GM19463 (cell line): ENCODE results near the gene HECTD1.
"Not testable (repeated sequence)": the region's sequence is repeated elsewhere in the genome, so short reads cannot be mapped to it uniquely, and the experiment has no call there.

Source experiments
- ATAC-seq: cut with Tn5 transposase; IDR thresholded peaks from one replicate; pipeline ENCODE4 v1.9.1; 2021; ENCODE audit warnings: mild to moderate bottlenecking, moderate library complexity; ENCODE audit not compliant: unreplicated experiment

The HECTD1 gene

DNA sequence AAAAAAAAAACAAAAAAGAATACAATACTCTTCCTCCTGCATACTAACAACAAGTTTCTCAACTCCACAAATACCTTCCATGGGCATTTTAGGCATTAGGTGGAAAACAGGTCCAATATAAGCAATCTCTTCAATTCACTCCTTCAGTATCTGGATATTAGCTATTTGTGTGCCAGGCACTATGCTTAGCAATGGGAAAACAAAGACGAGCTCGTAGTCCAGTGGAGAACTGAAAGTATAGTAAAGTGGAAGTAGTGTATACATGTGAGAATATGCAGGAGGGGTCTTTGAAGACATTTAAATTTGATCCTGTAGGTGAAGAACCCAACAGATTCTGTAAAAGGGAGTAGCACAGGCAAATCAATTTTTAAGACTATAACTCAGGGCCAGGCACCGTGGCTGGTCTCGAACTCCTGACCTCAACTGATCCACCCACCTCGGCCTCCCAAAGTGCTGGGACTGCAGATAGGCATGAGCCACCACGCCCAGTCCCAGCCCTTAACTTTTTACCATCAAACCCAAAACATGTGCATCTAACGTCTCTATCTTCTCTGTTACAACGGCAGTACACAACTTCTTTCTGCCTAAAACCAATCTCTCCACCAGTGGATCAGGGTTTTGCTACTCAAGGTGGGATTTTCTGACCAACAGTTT is 10.6 kb downstream of the HECTD1 start:
- ATAC-seq, result no peak

DNA sequence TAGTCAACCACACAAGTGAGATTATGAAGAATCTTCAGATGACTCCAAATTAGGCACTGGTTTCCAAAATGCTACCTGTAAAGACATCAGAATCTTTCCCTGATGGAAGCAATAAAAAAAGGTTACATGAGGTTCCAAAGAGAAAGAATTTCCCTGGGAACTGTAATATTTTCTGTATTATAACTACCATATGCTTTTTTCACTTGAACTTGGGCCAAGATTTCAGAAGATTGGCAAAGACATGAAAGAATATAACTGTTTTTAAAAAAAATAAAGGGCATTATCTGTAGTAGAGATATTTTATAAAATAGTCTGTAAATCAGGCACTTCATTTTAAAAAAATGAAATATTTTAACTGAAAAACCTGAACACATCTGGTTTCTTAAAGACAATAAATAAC is 12.9 kb downstream of the HECTD1 start:
- ATAC-seq, result no peak

DNA sequence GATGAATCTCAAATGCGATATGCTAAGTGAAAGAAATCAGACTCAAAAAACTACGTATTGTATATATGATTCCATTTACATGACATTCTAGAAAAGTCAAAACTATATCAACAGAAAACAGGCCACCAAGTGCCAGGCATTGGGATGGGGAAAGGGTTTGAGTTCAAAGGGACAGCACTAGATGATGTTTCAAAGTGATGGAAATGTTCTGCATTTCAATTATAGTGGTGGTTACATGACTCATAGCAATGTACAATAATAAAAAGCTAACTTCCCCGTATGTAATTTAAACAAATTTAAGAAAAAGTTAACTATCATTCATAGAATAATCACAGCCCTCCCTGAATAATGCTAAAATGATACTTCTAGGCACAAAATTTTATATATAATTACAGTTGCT is 13.5 kb downstream of the HECTD1 start:
- no peak for ATAC-seq

DNA sequence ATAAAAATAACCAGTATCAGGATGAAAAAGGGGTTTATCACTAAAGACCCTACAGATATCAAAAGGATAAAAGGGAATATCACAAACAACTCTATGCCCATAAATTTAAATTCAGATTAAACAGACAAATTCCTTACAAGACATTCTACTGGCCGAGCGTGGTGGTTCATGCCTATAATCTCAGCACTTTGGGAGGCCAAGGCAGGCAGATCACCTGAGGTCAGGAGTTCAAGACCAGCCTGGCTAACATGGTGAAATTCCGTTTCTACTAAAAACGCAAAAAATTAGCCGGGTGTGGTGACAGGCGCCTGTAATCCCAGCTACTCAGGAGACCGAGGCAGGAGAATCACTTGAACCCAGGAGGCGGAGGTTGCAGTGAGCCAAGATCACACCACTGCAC is 15.0 kb downstream of the HECTD1 start:
- ATAC-seq, result not testable (repeated sequence)

DNA sequence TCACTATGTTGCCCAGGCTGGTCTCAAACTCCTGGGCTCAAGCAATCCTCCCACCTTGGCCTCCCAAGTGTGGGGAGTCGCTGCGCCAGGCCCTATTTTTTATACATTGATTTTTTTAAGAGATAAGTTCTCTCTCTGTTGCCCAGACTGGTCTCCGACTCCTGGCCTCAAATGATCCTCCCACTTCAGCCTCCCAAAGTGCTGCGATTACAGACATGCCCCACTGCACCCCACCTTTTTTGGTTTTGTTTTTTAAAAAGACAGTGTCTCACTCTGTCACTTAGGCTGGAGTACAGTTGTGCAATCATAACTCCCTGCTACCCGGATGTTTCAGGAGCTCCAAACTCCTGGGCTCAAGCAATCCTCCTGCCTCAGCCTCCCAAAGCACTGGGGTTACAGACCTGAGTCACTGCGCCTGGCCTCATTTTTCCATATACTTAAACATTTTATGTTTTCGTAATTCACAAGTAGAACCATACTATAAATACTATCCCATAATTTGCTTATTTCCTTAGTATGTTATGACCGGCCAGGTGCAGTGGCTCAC is 16.8 kb downstream of the HECTD1 start:
- ATAC-seq, result no peak

DNA sequence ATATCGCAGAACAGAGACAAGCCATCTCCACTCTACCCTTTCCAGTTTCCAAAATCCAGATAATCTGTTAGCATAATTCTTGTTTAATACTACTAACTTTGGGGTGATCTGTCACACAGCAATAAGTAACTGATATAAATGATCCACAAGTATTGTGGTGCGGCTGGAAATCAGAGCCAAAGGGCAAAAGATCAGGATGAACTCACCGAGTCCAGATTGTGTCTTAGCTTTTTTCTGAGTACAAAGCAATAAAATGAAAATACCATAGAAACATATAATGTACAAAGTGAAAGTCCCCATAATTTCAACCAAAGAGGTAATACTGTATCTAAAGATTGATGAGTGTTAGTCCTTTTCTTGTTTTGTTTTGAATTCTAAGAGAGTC is 17.4 kb downstream of the HECTD1 start:
- no peak for ATAC-seq

DNA sequence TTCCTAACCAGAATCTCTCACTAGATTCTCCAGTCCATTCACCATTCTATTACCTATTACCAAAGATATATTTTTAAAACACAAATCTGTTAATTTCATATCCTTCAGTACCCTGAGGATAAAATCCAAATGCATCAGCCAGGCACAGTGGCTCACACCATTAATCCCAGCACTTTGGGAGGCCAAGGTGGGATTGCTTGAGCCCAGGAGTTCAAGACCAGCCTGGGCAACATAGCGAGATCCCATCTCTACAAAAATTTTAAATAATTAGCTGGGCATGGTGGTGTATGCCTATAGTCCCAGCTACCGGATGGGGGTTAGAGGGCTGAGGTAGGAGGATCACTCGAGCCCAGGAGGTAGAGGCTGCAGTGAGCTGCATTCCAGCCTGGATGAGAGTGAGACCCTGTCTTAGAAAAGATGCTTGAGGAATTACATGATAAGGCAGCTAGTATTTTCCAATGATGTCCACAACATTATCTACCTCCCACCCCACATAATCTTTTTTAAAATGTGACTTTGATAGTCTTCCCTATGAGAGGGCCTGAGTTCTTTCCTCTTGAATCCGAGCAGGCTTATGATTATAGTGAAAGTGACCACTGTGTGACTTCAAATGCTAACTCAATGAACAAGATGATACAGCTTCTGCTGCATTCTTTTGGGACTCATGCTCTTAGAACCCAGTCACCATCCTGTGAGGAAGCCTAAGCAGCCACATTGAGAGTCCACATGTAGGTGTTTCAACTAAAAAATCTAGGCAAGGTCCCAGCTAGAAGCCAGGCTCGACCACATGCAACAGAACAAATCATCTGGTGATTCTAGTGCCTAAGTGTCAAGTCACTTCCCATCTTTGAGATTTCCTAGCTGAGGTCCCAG is 18.0 kb downstream of the HECTD1 start:
- no peak for ATAC-seq

DNA sequence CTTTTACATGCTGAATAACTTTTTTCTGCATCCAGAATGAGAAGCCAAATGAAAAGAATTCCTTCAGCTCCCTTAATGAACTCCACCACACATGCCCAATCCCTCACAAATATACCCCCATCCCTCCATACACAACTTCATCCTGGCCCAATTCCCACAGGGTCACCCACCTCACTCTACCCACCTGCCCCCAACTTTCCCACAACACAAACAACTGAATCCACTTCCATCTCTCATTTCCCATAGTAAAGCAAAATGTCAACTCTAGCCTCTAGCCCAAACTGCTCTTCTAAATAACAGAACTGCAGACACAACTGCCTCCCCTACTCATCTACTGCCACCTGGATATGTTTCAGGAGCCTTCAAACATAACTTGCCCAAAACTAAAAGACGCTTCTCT is 18.8 kb downstream of the HECTD1 start:
- no peak for ATAC-seq

DNA sequence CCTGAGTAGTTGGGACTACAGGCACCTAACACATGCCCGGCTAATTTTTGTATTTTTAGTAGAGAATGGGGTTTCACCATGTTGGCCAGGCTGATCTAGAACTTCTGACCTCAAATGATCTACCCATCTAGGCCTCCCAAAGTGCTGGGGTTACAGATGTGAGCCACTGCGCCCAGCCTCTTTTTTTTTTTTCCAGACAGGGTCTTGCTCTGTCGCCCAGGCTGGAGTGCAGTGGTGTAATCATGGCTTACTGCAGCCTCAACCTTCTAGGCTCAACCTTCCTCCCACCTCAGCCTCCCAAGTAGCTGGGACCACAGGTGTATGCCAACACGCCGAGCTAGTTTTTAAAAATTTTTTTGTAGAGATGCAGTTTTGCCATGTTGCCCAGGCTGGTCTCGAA is 25.6 kb downstream of the HECTD1 start:
- ATAC-seq, result not testable (repeated sequence)

DNA sequence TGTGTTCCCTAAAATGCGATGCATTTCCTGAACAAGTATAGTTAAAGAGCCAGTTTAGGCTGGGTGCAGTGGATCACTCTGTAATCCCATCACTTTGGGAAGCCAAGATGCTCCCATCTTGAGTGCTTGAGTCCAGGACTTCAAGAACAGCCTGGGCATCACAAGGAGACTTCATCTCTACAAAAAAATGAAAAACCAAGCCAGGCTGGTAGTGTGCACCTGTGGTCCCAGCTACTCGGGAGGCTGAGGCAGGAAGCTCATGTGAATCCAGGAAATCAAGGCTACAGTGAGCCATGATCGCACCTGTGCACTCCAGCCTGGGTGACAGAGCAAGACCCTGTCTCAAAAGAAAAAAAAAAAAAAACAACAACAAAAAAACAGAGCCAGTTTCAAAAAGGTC is 26.3 kb downstream of the HECTD1 start:
- ATAC-seq, result no peak

DNA sequence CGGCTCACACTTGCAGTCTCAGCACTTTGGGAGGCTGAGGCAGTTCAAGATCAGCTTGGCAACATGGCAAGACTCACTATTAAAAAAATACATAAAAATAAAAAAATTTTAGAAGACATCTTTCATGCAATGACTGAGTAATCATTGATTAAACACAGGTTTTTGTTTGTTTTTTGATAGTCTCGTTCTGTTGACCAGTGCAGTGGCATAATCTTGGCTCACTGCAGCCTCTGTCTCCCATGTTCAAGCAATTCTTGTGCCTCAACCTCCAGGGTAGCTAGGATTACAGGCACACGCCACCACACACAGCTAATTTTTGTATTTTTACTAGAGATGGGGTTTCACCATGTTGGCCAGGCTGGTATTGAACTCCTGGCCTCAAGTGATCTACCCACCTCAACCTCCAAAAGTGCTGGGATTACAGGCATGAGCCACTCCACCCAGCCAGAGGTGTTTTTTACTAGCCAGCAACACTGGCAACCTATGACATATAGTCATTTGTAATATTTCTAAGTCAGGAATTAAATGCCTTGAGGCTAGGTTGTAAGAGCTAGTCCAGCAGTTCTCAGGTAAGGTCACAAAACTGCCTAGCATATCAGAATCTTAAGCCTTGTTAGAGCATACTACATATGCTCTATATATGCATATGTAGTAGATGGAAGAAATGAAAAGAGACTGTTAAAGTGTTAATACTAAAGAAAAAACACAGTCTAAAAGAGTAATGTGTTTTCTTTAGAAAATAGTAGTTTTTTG is 27.1 kb downstream of the HECTD1 start:
- no peak for ATAC-seq

DNA sequence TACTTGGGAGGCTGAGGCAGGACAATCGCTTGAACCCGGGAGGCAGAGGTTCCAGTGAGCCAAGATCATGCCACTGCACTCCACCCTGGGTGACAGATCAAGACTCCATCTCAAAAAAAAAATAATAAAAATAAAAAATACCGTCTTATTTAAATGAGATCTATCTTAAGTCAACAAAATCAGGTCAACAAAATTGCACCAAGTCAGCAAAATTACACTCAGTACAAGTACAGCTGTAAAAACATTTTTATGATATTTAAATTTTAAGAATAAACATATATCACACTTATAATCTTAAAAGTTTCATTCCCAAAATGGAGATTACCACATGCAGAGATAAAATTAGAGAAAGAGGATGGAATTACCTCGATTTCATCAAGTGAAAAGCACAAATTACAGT is 33.2 kb downstream of the HECTD1 start:
- ATAC-seq, result no peak

DNA sequence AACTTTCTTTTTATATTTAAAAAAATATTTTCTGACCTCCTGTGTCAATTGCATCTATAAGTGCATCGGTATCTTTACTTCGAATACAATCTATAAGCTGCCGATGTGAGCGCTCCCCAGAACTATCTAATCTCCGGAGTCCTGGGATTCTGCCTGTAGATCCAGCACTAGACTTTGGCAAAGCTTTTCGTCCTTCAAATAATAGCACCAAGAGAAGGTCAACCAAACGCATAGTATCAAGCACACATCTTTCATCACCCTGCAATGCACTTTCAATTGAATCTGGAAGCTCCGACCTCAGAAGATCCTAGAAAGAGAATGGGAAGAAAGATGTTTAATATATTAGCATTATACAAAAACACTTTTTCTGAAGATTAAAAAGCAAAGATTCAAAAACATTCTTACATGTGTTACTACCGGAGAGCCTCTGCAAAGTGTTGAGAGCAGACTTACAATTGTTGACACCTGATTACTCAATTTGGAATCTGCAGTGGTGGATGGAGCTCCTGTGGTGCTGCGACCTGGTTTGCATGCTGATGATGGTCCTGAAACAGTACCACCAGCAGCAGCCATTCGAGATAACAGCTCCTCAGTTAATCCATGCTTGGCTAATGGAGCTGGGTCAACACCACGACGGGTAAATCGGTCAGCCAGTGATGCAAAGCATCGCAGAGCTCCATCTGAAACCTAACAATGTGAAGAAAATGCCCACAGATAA is 34.3 kb downstream of the HECTD1 start:
- ATAC-seq, result no peak

DNA sequence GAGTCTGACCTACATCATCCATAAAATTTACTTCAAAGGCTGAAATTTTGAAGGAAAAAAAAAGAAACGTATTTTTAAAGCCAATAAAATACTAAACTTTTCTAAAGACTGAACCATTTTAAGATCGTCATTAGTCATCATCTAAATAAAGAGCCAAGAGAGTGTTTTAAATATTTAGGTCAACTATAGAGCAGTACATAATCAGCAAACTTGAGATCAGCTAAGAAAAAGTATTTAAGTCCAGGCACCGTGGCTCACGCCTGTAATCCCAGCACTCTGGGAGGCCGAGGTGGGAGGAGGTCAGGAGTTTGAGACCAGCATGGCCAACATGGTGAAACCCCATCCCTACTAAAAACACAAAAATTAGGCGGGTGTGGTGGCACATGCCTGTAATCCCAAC is 35.5 kb downstream of the HECTD1 start:
- ATAC-seq, result no peak

DNA sequence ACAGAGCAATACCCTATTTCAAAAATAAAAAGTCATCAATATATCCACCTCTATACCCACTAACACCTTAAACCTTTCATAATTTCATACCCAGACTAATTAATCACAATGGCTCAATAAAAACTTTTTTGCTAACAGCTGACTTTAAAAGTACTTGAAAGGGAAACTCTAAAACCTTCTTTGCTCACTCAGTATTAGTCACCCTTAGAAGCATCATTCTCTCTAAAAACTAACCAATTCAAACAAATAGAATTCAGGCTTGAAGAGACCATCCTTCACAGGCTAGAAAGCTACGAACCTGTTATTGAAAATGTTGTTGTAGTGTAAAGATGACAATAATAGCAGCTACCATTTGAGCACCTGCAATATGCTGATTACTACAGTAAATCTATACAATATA is 37.2 kb downstream of the HECTD1 start:
- no peak for ATAC-seq

DNA sequence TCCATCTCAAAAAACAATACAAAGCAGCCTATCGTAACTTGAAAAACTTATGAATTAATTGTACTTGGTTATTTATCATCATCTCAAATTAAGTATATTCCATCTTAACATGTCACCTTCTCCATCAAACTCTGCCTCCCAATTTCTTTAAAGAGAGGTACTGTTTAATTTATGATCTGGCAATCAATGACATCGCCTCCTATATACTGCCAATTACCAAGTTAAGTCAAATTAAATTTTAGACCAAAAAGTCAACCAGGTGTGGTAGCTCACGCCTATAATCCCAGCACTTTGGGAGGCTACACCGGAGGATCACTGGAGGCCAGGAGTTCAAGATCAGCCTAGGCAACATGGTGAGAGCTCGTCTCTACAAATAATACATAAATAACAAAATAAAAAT is 37.7 kb downstream of the HECTD1 start:
- ATAC-seq, result no peak

DNA sequence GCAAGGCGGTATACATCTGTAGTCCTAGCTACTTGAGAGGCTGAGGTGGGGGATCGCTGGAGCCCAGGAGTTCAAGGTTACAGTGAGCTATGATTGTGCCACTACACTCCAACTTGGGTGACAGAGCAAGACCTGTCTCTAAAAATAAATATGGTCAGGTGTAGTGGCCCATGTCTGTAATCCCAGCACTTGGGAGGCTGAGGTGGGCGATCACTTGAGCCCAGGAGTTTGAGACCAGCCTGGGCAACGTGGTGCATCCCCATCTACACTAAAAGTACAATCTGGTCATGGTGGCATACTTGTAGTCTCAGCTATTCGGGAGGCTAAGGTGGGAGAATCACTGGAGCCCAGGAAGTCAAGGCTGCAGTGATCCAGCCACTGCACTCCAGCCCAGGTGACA is 40.6 kb downstream of the HECTD1 start:
- ATAC-seq, result no peak

DNA sequence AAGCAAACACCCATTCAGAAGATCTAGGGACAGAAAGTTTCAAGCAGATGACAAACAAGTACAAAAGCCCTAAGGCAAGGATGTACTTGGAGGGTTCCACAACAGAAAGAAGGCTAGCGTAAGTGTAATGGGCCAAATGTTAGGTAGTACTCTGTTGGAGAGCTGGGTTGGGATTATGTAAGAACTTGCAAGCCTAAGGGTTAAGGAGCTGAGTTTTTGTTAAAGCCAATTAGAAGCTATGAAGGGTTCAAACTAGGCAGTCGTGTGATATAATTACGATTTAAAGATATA is 41.4 kb downstream of the HECTD1 start:
- no peak for ATAC-seq

DNA sequence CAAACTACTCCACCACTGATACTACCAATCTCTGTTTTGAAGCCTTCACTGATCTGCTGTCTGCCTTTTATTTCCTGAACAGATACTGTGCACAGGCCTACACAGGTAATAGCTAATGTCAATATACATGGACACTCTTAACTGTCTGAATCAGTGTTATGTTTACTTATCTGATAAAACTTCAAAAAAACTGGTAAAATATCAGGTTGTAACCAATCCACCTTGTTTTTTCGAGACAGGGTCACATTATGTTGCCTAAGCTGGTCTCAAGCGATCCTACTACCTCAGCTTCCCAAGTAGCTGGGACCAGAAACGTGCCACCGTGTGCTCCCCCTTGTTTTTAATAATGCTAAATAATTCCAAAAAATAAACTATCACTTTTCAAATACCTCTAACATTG is 43.5 kb downstream of the HECTD1 start:
- ATAC-seq, result no peak

DNA sequence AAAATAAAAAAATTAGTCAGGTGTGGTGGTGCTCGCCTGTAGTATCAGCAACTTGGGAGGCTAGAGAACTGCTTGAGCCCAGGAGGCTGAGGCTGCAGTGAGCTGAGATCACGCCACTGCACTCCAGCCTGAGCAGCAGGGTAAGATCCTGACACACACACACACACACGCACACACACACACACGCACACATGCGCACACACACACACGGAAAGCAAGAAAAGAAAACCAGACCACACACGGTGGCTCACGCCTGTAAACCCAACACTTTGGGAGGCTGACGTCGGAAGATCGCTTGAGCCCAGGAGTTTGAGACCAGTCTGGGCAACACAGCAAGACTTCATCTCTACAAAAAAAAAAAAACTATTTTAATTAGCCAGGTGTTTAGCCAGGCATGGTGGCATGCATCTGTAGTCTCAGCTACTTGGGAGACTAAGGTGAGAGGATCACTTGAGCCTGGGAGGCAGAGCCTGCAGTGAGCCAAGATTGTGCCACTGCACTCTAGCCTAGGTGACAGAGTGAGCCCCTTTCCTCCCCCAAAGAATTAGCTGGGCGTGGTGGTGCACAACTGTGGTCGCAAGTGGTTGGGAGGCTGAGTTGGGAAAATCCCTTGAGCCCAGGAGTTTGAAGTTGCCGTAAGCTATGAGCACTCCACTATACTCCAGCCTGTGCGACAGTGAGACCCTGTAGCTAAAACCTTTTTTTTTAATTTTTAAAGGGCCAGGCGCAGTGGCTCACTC is 44.5 kb downstream of the HECTD1 start:
- ATAC-seq, result no peak
